OCI-M1 (cell line): Measurements from ENCODE around the gene LHPP.
"Not testable (repeated sequence)": the region's sequence is repeated elsewhere in the genome, so short reads cannot be mapped to it uniquely, and the experiment has no call there.

Experiments
- DNase-seq: peaks from one replicate; lab custom pipeline; 2025; lab: John Stamatoyannopoulos, UW

LHPP gene

GRCh38 chr10:124537166-124537725 lies 75.6 kb downstream of the LHPP start:
- no peak for DNase-seq

GRCh38 chr10:124537891-124538290 lies 76.3 kb downstream of the LHPP start:
- DNase-seq = no peak

GRCh38 chr10:124538706-124539105 lies 77.1 kb downstream of the LHPP start:
- DNase-seq = no peak

- peak; percentile 79 for DNase-seq
Measured at GRCh38 chr10:124539935-124540641, 78.5 kb downstream of the LHPP start.

- no peak for DNase-seq
Measured at GRCh38 chr10:124541076-124541903, 79.7 kb downstream of the LHPP start.

GRCh38 chr10:124542336-124542735 lies 80.7 kb downstream of the LHPP start:
- DNase-seq = no peak

GRCh38 chr10:124543146-124543545 lies 81.5 kb downstream of the LHPP start:
- DNase-seq = no peak

- no peak for DNase-seq
Measured at GRCh38 chr10:124543971-124544370, 82.3 kb downstream of the LHPP start.

GRCh38 chr10:124544711-124545110 lies 83.1 kb downstream of the LHPP start:
- DNase-seq = no peak

GRCh38 chr10:124545351-124546054 lies 83.9 kb downstream of the LHPP start:
- DNase-seq = no peak

GRCh38 chr10:124546055-124546369 lies 84.4 kb downstream of the LHPP start:
- no peak for DNase-seq

GRCh38 chr10:124546957-124547646 lies 85.5 kb downstream of the LHPP start:
- no peak for DNase-seq

GRCh38 chr10:124547647-124548168 lies 86.1 kb downstream of the LHPP start:
- peak; percentile 84 for DNase-seq

- not testable (repeated sequence) for DNase-seq
Measured at GRCh38 chr10:124549171-124549570, 87.5 kb downstream of the LHPP start.

GRCh38 chr10:124550293-124551034 lies 88.8 kb downstream of the LHPP start:
- DNase-seq = no peak

- no peak for DNase-seq
Measured at GRCh38 chr10:124551097-124551496, 89.5 kb downstream of the LHPP start.

GRCh38 chr10:124551755-124552154 lies 90.1 kb downstream of the LHPP start:
- no peak for DNase-seq

GRCh38 chr10:124552691-124553276 lies 91.2 kb downstream of the LHPP start:
- DNase-seq = no peak

- no peak for DNase-seq
Measured at GRCh38 chr10:124554085-124554858, 92.6 kb downstream of the LHPP start.

GRCh38 chr10:124557167-124557566 lies 95.5 kb downstream of the LHPP start:
- no peak for DNase-seq
